Activated naive CD4-positive, alpha-beta T cell treated with anti-CD3 and anti-CD28 coated beads, Interleukin-2, amount 50 U/mL, for 24 hours (primary cell): ENCODE results near the gene JPT2.
A peak's percentile ranks its signal among the peaks of the same experiment; 100 is the strongest.
"Not testable (repeated sequence)": the region's sequence is repeated elsewhere in the genome, so short reads cannot be mapped to it uniquely, and the experiment has no call there.

Experiments
- H3K27ac Mint-ChIP-seq: one replicate; pipeline ENCODE4 v1.8.0; 2021; ENCODE audit warnings: mild to moderate bottlenecking, mixed read lengths
- H3K27me3 Mint-ChIP-seq: one replicate; pipeline ENCODE4 v1.8.0; 2021; ENCODE audit warnings: mixed read lengths
- H3K36me3 Mint-ChIP-seq: one replicate; pipeline ENCODE4 v1.8.0; 2021; ENCODE audit warnings: mixed read lengths
- H3K4me1 Mint-ChIP-seq: one replicate; pipeline ENCODE4 v1.8.0; 2021; ENCODE audit warnings: mixed read lengths
- H3K4me3 Mint-ChIP-seq: one replicate; pipeline ENCODE4 v1.8.0; 2021; ENCODE audit warnings: mild to moderate bottlenecking, mixed read lengths
- H3K9me3 Mint-ChIP-seq: one replicate; pipeline ENCODE4 v1.8.0; 2021; ENCODE audit warnings: mixed read lengths

JPT2 gene

DNA sequence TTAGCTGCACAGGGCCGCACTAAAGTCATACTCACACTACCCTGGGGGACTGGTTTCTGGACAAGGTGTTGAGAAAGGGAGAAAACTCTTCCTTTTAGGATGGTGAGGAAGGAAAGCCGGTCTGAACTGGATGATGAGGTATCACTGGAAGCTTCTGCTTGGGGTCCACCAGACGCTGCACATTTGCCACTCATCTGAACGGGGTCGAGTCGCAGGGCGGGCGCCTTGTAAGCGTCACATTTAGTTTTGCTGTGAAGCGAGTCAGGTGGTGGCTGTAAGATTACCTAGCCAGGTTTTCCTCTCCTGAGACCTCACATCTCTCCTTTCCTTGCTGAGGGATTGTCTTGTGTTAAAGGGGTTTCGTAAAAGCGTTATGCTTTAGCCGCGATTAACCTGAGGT, 2.3 kb downstream of the JPT2 start:
- H3K9me3 Mint-ChIP-seq = no peaks in the 10 kb centered on the region
- peak overlapping the region; percentile 55 for H3K27ac Mint-ChIP-seq
- H3K4me3 Mint-ChIP-seq = peak overlapping the region; percentile 96
- no peaks in the 10 kb centered on the region for H3K27me3 Mint-ChIP-seq
- H3K4me1 Mint-ChIP-seq = peaks cover 34% of the 10 kb centered on the region
- H3K36me3 Mint-ChIP-seq = no peaks in the 10 kb centered on the region

DNA sequence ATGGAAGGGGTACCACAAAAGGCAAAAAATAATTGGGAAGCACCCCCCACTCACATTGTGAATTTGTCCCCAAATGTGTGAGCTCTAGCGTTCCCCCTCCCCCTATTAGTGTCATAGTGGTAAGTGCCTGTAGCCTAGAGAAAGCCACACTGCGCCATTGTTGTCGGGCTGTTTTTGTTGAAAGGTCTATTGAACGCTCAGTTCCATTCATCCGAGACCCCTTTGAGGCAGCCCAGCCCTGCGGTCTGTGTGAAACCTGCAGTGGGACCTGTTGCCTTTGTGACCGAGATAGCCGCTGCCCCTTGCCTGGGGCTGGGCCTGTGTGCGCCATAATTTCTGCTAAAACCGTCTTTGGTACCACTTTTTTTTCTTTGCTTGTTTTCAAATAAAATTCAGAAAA, 3.0 kb downstream of the JPT2 start:
- H3K36me3 Mint-ChIP-seq = no peaks in the 10 kb centered on the region
- no peak overlapping the region for H3K27ac Mint-ChIP-seq
- H3K4me1 Mint-ChIP-seq = peaks cover 34% of the 10 kb centered on the region
- peak overlapping the region; percentile 96 for H3K4me3 Mint-ChIP-seq
- H3K9me3 Mint-ChIP-seq = no peaks in the 10 kb centered on the region
- no peaks in the 10 kb centered on the region for H3K27me3 Mint-ChIP-seq

GRCh38 chr16:1687427-1688316, 9.6 kb downstream of the JPT2 start:
- Mint-ChIP-seq H3K4me1 (peaks cover 17% of the 10 kb centered on the region), H3K36me3 (peaks cover 2% of the 10 kb centered on the region), H3K27me3 (no peaks in the 10 kb centered on the region), H3K27ac (no peak overlapping the region), H3K4me3 (no peak overlapping the region), H3K9me3 (no peaks in the 10 kb centered on the region)

DNA sequence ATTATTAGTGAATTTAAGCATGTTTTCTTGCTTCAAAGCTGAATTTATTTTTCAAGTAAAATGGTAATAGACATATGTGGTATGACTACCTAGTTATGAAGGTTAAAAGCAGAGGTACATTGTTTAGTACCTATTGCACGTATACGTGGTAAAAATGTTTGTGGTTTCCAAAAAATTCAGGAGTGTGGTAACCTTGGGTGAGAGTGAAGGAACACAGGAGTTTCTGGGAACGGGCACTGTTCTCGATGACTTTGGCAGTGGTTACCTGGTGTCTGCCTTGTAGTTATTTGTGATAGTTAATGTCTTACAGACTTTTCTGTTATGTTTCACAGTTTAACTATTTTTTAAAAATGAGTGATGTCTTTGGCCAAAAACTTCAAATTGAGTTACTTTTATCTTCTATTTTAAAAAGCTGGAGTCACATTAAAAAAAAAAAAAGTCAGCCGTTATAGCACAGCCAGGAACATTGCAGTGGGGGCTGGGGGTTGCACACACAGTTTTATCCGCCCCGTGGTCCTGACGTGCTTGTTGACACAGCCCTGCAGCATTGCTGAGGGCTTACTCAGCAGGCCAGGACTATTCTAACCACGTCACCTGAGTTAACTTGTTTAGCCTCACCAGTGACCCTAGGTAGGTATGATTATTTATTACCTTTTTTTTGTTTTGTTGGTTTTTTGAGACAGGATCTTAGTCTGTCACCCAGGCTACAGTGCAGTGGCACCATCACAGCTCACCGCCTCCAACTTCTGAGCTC, 10.9 kb downstream of the JPT2 start:
- peaks cover 2% of the 10 kb centered on the region for H3K36me3 Mint-ChIP-seq

DNA sequence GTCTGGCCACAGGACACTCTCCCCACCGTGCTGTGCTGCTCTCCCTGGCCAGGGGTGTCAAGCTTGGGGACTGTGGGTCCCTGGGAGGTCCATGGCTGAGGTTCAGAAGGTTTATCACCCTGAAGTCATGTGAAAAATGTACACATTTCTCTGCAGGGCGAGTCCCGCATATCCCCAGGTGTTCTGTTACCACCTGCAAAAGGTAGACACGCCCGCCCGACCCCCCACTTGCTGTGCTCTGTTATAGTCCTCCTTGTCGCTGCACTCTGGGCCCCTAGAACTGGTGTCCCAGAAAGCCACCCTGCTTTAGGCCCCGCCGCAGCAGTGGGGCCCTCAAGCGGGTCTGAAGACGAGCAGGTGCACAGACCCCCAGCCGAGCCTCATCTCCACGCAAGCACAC, 11.8 kb downstream of the JPT2 start:
- H3K4me1 Mint-ChIP-seq = peaks cover 11% of the 10 kb centered on the region
- H3K4me3 Mint-ChIP-seq = no peak overlapping the region
- no peaks in the 10 kb centered on the region for H3K27me3 Mint-ChIP-seq
- H3K27ac Mint-ChIP-seq = no peak overlapping the region
- H3K9me3 Mint-ChIP-seq = no peaks in the 10 kb centered on the region
- peaks cover 2% of the 10 kb centered on the region for H3K36me3 Mint-ChIP-seq

More for the DNA sequence above, 10.9 kb downstream of the JPT2 start:
- Mint-ChIP-seq H3K27me3 (no peaks in the 10 kb centered on the region), H3K9me3 (no peaks in the 10 kb centered on the region), H3K4me3 (no peak overlapping the region), H3K27ac (no peak overlapping the region), H3K4me1 (peaks cover 11% of the 10 kb centered on the region)

DNA sequence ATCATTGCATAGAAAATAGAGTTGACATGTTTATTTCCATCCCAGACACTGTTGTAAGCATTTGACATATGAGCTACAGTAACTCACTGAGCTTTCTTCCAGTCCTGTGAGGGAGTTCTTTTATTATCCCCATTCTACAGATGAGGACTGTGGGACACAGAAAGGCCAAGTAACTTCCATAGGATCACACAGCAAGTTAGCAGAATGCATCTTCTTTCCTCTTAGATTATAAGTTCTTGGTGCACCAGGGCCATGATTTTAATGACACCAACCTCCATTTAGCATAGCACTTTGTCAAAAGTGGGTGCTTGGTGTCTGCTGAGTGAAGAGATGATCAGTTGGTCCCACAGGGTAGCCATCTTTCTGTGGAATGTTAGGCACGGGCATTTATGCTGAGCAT, 12.7 kb downstream of the JPT2 start:
- H3K4me1 Mint-ChIP-seq = peaks cover 11% of the 10 kb centered on the region
- H3K4me3 Mint-ChIP-seq = no peak overlapping the region
- H3K9me3 Mint-ChIP-seq = no peaks in the 10 kb centered on the region
- peaks cover 2% of the 10 kb centered on the region for H3K36me3 Mint-ChIP-seq
- no peak overlapping the region for H3K27ac Mint-ChIP-seq
- no peaks in the 10 kb centered on the region for H3K27me3 Mint-ChIP-seq

DNA sequence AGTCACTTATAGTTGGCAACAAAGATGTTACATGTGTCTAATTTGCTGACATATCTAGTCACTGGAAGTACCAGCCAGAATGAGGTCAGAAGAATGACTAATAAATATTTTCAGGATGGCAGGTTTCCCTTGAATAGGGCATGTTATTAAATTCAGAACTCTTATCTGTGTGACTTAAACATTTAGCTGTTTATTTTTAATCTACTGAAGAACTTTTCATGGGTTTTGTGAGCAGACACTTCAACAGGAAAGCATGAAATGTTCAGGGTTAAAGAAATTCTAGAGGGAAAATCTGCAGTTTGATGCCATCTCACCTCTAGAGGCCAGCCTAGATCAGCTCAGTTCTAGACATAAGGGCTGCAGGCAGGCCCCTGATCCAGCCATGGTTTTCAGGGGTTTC, 13.2 kb downstream of the JPT2 start:
- H3K36me3 Mint-ChIP-seq = peaks cover 2% of the 10 kb centered on the region
- no peaks in the 10 kb centered on the region for H3K27me3 Mint-ChIP-seq
- no peak overlapping the region for H3K27ac Mint-ChIP-seq

DNA sequence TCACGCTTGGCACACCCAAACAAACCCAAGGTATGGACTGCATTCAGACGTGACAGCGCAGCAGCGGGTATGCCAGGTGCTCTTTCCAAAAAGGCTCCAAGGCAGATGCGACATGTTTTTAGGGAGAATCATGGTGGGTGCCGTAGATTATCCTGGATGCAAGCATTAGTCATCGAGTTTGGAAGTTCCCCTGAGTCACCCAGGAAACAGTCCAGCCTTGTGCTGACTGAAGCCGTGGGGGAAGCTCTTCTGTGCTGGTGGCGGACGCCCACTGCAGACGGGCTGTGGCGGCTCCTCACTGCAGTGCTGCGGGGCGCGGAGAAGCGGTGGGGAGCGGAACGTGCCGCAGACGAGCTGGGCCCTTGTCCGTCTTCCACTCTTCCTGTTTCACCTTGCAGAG, 13.9 kb downstream of the JPT2 start:
- Mint-ChIP-seq H3K27me3 (no peaks in the 10 kb centered on the region), H3K9me3 (no peaks in the 10 kb centered on the region), H3K4me1 (peaks cover 8% of the 10 kb centered on the region), H3K4me3 (no peak overlapping the region), H3K27ac (no peak overlapping the region), H3K36me3 (peaks cover 3% of the 10 kb centered on the region)

More for the DNA sequence above, 13.2 kb downstream of the JPT2 start:
- Mint-ChIP-seq H3K4me3 (no peak overlapping the region), H3K9me3 (no peaks in the 10 kb centered on the region), H3K4me1 (peaks cover 11% of the 10 kb centered on the region)

GRCh38 chr16:1696863-1697262, 18.8 kb downstream of the JPT2 start:
- Mint-ChIP-seq H3K36me3 (peaks cover 7% of the 10 kb centered on the region), H3K4me3 (no peak overlapping the region), H3K27ac (no peak overlapping the region), H3K9me3 (no peaks in the 10 kb centered on the region), H3K27me3 (no peaks in the 10 kb centered on the region), H3K4me1 (no peaks in the 10 kb centered on the region)

DNA sequence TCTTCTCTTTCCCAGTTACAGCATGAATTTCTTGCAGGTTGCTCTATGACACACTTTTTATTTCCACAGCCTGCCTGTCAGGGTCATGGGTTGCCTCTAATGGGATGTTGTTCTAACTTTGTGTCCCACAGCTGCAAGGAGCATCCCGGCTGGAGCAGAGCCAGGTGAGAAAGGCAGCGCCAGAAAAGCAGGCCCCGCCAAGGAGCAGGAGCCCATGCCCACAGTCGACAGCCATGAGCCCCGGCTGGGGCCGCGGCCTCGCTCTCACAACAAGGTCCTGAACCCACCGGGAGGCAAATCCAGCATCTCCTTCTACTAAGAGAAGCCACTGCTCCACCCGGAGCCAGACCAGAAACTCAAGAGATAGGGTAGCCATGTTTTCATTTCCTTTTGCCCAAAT, 20.6 kb downstream of the JPT2 start:
- Mint-ChIP-seq H3K36me3 (peaks cover 10% of the 10 kb centered on the region), H3K27ac (no peak overlapping the region), H3K4me1 (peaks cover 5% of the 10 kb centered on the region), H3K9me3 (no peaks in the 10 kb centered on the region), H3K27me3 (no peaks in the 10 kb centered on the region), H3K4me3 (no peak overlapping the region)

GRCh38 chr16:1700246-1700645, 22.2 kb downstream of the JPT2 start:
- no peaks in the 10 kb centered on the region for H3K9me3 Mint-ChIP-seq
- peaks cover 5% of the 10 kb centered on the region for H3K4me1 Mint-ChIP-seq
- peaks cover 10% of the 10 kb centered on the region for H3K36me3 Mint-ChIP-seq
- no peak overlapping the region for H3K27ac Mint-ChIP-seq
- no peaks in the 10 kb centered on the region for H3K27me3 Mint-ChIP-seq
- H3K4me3 Mint-ChIP-seq = no peak overlapping the region

GRCh38 chr16:1701216-1701878, 23.3 kb downstream of the JPT2 start:
- no peak overlapping the region for H3K4me3 Mint-ChIP-seq
- no peaks in the 10 kb centered on the region for H3K9me3 Mint-ChIP-seq
- peaks cover 10% of the 10 kb centered on the region for H3K36me3 Mint-ChIP-seq
- H3K4me1 Mint-ChIP-seq = peaks cover 5% of the 10 kb centered on the region
- no peak overlapping the region for H3K27ac Mint-ChIP-seq
- H3K27me3 Mint-ChIP-seq = no peaks in the 10 kb centered on the region

DNA sequence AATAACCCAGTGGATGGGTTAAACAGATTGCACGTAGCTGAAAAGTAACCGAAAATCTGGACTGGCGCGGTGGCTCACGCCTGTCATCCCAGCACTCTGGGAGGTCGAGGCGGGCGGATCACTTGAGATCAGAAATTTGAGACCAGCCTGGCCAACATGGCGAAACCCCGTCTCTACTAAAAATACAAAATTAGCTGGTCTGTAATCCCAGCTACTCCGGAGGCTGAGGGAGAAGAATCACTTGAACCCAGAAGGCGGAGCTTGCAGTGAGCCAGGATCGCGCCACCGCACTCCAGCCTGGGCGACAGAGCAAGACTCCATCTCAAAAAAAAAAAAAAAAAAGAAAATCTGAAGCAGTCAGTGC, 27.2 kb downstream of the JPT2 start:
- H3K9me3 Mint-ChIP-seq, H3K27me3 Mint-ChIP-seq, H3K36me3 Mint-ChIP-seq: not testable (repeated sequence)
- Mint-ChIP-seq H3K27ac (peak overlapping the region; percentile 96), H3K4me3 (peak overlapping the region; percentile 95), H3K4me1 (peaks cover 26% of the 10 kb centered on the region)

GRCh38 chr16:1705688-1706385, 27.8 kb downstream of the JPT2 start, which contains the start of gene MAPK8IP3:
Gene MAPK8IP3 (plus strand): TSS chr16:1706195. CDS start chr16:1706340, 145 bp downstream.
- H3K9me3 Mint-ChIP-seq = no peaks in the 10 kb centered on the region
- peaks cover 2% of the 10 kb centered on the region for H3K36me3 Mint-ChIP-seq
- H3K27ac Mint-ChIP-seq = peak within 1 kb of the TSS; percentile 96
- H3K27me3 Mint-ChIP-seq = no peaks in the 10 kb centered on the region
- peak within 1 kb of the TSS; percentile 95 for H3K4me3 Mint-ChIP-seq
- H3K4me1 Mint-ChIP-seq = peaks cover 26% of the 10 kb centered on the region
